Fibroblast of villous mesenchyme (primary cell): ENCODE results near the gene SHISAL1. TPM values are rescaled to one million over a fixed set of nuclear protein-coding genes. Genes with fewer than 3 reads are reported as not detected.
A peak's percentile ranks its signal among the peaks of the same experiment; 100 is the strongest.

Experiments
- DNase-seq: peaks from one replicate; pipeline ENCODE4 v3.0.0-alpha.2; 2010; ENCODE audit warnings: low read depth
- H3K4me3 ChIP-seq: 2 replicates; pipeline ENCODE4 v1.5.1; 2011; ENCODE audit warnings: low read depth, mild to moderate bottlenecking, low read length
- CTCF ChIP-seq: IDR thresholded peaks from 2 replicates; pipeline ENCODE4 v1.5.1; 2012; ENCODE audit warnings: low read depth, mild to moderate bottlenecking, low read length; ENCODE audit not compliant: insufficient read depth
- total RNA-seq: library from RNA; depleted of rRNA; stranded (reverse); fragments of >200 nt; gene quantifications from 2 replicates; pipeline ENCODE4 v1.2.3, GENCODE V29; 2012

SHISAL1 gene
- total RNA-seq, 1 donor: 3.0 TPM

- DNase-seq: no peak
- no peak for TF ChIP-seq CTCF
- H3K4me3 ChIP-seq: no peak overlapping the region
Observed at GRCh38 chr22:44293034-44293433, 19.7 kb downstream of the SHISAL1 start.

GRCh38 chr22:44292521-44292920, 20.2 kb downstream of the SHISAL1 start:
- DNase-seq: no peak
- H3K4me3 ChIP-seq: no peak overlapping the region
- TF ChIP-seq CTCF: no peak

- no peak for TF ChIP-seq CTCF
- no peak overlapping the region for H3K4me3 ChIP-seq
- peak; percentile 23 for DNase-seq
Observed at GRCh38 chr22:44291674-44292360, 20.9 kb downstream of the SHISAL1 start.

- DNase-seq: peak; percentile 12
Observed at GRCh38 chr22:44291265-44291664, 21.5 kb downstream of the SHISAL1 start.

GRCh38 chr22:44289414-44290171, 23.2 kb downstream of the SHISAL1 start:
- DNase-seq: peak; percentile 90
- no peak overlapping the region for H3K4me3 ChIP-seq
- TF ChIP-seq CTCF: no peak

More at GRCh38 chr22:44291265-44291664, 21.5 kb downstream of the SHISAL1 start:
- TF ChIP-seq CTCF: no peak
- H3K4me3 ChIP-seq: no peak overlapping the region

GRCh38 chr22:44288913-44289312, 23.8 kb downstream of the SHISAL1 start:
- DNase-seq: peak; percentile 14
- no peak for TF ChIP-seq CTCF

GRCh38 chr22:44287741-44288140, 25.0 kb downstream of the SHISAL1 start:
- no peak overlapping the region for H3K4me3 ChIP-seq
- TF ChIP-seq CTCF: no peak
- no peak for DNase-seq

More at GRCh38 chr22:44288913-44289312, 23.8 kb downstream of the SHISAL1 start:
- H3K4me3 ChIP-seq: no peak overlapping the region
